Fibroblast of pulmonary artery (primary cell): ENCODE measurements around the gene FOXI2.

Experiments
- DNase-seq: peaks from one replicate; pipeline ENCODE4 v3.0.0-alpha.2; 2010; ENCODE audit warnings: low read depth
- H3K4me3 ChIP-seq: replicated peaks from 2 replicates; pipeline ENCODE4 v1.5.1; 2011; ENCODE audit warnings: low read depth, mild to moderate bottlenecking, control low read depth, low read length, moderate library complexity
- TF ChIP-seq, protein P1 (sequence below): IDR thresholded peaks from 2 replicates; pipeline ENCODE4 v1.5.1; 2011; ENCODE audit warnings: mild to moderate bottlenecking, control low read depth, low read length, inconsistent platforms; ENCODE audit errors: missing control alignments

Gene FOXI2

DNA sequence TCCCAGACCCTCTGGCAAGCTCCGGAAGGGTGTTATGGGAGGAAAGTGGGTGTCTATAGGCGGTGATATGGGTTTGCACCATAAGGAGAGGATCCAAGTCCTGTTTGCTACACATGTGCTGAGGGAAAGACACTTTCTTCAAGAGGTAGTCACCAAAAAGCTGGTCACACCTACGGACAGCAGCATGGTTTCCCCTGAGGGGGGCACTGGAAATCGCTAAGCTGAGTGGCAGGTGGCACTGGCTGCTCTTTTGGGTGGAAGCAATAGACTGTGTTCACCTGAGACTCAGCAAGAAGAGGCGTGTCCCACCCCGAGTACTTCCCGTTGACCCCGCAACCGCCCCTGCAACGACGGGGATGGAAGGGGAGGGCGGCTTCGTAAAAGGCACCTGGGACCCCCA is 1.8 kb upstream of the FOXI2 start:
- no peak overlapping the region for H3K4me3 ChIP-seq
- TF ChIP-seq, protein P1, sequence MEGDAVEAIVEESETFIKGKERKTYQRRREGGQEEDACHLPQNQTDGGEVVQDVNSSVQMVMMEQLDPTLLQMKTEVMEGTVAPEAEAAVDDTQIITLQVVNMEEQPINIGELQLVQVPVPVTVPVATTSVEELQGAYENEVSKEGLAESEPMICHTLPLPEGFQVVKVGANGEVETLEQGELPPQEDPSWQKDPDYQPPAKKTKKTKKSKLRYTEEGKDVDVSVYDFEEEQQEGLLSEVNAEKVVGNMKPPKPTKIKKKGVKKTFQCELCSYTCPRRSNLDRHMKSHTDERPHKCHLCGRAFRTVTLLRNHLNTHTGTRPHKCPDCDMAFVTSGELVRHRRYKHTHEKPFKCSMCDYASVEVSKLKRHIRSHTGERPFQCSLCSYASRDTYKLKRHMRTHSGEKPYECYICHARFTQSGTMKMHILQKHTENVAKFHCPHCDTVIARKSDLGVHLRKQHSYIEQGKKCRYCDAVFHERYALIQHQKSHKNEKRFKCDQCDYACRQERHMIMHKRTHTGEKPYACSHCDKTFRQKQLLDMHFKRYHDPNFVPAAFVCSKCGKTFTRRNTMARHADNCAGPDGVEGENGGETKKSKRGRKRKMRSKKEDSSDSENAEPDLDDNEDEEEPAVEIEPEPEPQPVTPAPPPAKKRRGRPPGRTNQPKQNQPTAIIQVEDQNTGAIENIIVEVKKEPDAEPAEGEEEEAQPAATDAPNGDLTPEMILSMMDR, result no peak
- no peak for DNase-seq

DNA sequence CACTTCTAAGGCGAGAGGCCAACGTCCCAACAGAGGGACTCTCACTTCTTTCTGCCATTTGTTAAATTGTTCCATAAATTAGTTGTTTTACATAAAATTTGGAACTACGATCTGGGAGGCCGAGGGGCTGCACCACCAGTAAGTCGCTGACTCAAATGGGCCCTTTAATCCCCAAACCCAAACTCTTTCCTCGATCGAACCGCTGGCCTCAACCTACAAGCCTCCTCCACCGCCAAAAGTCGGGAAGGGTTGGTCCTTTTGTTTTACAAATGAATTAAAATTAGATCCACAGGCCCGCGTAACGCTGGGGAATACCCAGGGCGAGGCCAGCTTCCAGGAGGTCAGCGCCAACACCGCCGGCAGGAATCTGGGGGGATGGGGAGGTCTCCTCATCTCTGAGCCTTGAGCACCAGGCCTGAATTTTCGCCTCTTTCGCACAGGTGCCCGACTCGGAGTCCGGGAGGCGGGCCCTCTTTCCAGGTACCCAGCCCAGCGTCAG is 1.2 kb upstream of the FOXI2 start:
- DNase-seq, result no peak
- no peak overlapping the region for H3K4me3 ChIP-seq
- TF ChIP-seq, protein P1, result no peak

GRCh38 chr10:127736222-127736914 is 617 bp upstream of the FOXI2 start:
- no peak overlapping the region for H3K4me3 ChIP-seq
- no peak for DNase-seq
- TF ChIP-seq, protein P1, result no peak

- no peak overlapping the region for H3K4me3 ChIP-seq
- TF ChIP-seq, protein P1, result no peak
- no peak for DNase-seq
These were observed 852 bp downstream of the FOXI2 start for GRCh38 chr10:127737563-127738511.

GRCh38 chr10:127738512-127739424 is 1.8 kb downstream of the FOXI2 start:
- H3K4me3 ChIP-seq, result no peak overlapping the region
- TF ChIP-seq, protein P1, result no peak

DNA sequence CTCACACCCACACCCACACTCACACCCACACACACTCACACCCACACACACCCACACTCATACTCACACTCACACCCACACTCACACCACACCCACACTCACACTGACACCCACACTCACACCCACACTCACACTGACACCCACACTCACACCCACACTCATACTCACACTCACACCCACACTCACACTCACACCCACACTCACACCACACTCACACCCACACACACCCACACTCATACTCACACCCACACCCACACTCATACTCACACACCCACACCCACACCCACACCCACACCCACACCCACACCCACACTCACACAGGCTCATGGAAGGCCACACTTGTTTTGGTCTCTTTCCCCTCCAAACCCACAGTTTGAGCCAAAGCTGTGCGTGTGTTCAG is 2.9 kb downstream of the FOXI2 start:
- TF ChIP-seq, protein P1, result no peak
- DNase-seq, result no peak

More at GRCh38 chr10:127738512-127739424, 1.8 kb downstream of the FOXI2 start:
- no peak for DNase-seq

More for the DNA sequence above, 2.9 kb downstream of the FOXI2 start:
- no peak overlapping the region for H3K4me3 ChIP-seq
